GM12878 (cell line): ENCODE data around the gene N4BP2L2. TPM values are rescaled to one million over a fixed set of nuclear protein-coding genes. Genes with fewer than 3 reads are reported as not detected.

Experiments
- ESRRA ChIP-seq: IDR thresholded peaks from 2 replicates; pipeline ENCODE4 v1.6.1; 2012; ENCODE audit warnings: mild to moderate bottlenecking, low read length, improper control_type of control experiment
- EZH2 ChIP-seq: IDR thresholded peaks from 2 replicates; pipeline ENCODE4 v1.6.1; 2012; ENCODE audit warnings: low read depth, mild to moderate bottlenecking, control low read depth, inconsistent platforms, low read length, borderline replicate concordance; ENCODE audit not compliant: control insufficient read depth
- FOS ChIP-seq: IDR thresholded peaks from 3 replicates; pipeline ENCODE4 v1.6.1; 2011; ENCODE audit warnings: borderline replicate concordance; ENCODE audit not compliant: insufficient read length; ENCODE audit errors: extremely low read depth
- GATAD2B ChIP-seq: fragments of 450-650 bp; conservative IDR thresholded peaks from 2 replicates; pipeline ENCODE4 v1.6.1; 2017; ENCODE audit warnings: low read depth, mild to moderate bottlenecking, moderate library complexity
- IRF4 ChIP-seq: IDR thresholded peaks from 2 replicates; pipeline ENCODE4 v1.6.1; 2011; ENCODE audit warnings: low read depth, low read length
- KAT2A ChIP-seq: conservative IDR thresholded peaks from 2 replicates; pipeline ENCODE4 v1.6.1; 2011; ENCODE audit warnings: low read depth, low read length; ENCODE audit not compliant: control insufficient read depth
- MEF2A ChIP-seq: IDR thresholded peaks from 2 replicates; pipeline ENCODE4 v1.6.1; 2011; ENCODE audit warnings: low read depth, mild to moderate bottlenecking, low read length, moderate library complexity; ENCODE audit not compliant: insufficient read depth
- SKIL ChIP-seq: fragments of 450-650 bp; IDR thresholded peaks from 2 replicates; pipeline ENCODE4 v1.6.1; 2017; ENCODE audit warnings: mild to moderate bottlenecking, low read depth, inconsistent platforms; ENCODE audit not compliant: poor library complexity, severe bottlenecking
- SUPT20H ChIP-seq: IDR thresholded peaks from 2 replicates; pipeline ENCODE4 v1.6.1; 2011; ENCODE audit warnings: low read depth, mild to moderate bottlenecking, low read length, moderate library complexity, borderline replicate concordance; ENCODE audit not compliant: control insufficient read depth
- ZNF217 ChIP-seq: fragments of 450-650 bp; IDR thresholded peaks from 2 replicates; pipeline ENCODE4 v1.6.1; 2017; ENCODE audit warnings: antibody characterized with exemption, mild to moderate bottlenecking
- ZNF592 ChIP-seq: fragments of 450-650 bp; IDR thresholded peaks from 2 replicates; pipeline ENCODE4 v1.6.1; 2017; ENCODE audit warnings: mild to moderate bottlenecking, moderate library complexity
- polyA plus RNA-seq, 11 experiments: library from polyadenylated mRNA; depleted of rRNA in 4 of 11; unstranded in 6 of 11; stranded (reverse) in 5 of 11; fragments of >200 nt; fragmentation: Nextera tagmentation in 4 of 11; fragmentation: Illumina TruSeq in 1 of 11; extraction: Ambion mirVana in 4 of 11; extraction: Trizol in 1 of 11; gene quantifications; 1 replicate in 1 of 11; 2 replicates in 10 of 11; pipeline versions ENCODE4 v1.2.1 to v1.2.3, GENCODE V29; 2011 to 2016; ENCODE audit warnings: inconsistent platforms in 2 of 11, missing spikeins in 2 of 11, low read depth in 1 of 11
- total RNA-seq, 4 experiments: library from RNA; depleted of rRNA in 3 of 4; stranded (reverse); fragments of >200 nt in 3 of 4; fragmentation: Illumina TruSeq in 1 of 4; extraction: Trizol in 1 of 4; gene quantifications; 2 replicates each; pipeline versions ENCODE4 v1.2.1 to v1.2.3, GENCODE V29; 2013 to 2021
- TF ChIP-seq, protein P1 (sequence below), 3 experiments: IDR thresholded peaks in 2 of 3; conservative IDR thresholded peaks in 1 of 3; 2 replicates each; pipeline ENCODE4 v1.5.1; 2011; ENCODE audit warnings: low read depth in 3 of 3, low read length in 3 of 3, mild to moderate bottlenecking in 3 of 3, control low read depth in 2 of 3, moderate library complexity in 2 of 3, inconsistent platforms in 1 of 3, mixed read lengths in 1 of 3; ENCODE audit not compliant: control insufficient read depth in 2 of 3, insufficient read depth in 1 of 3; ENCODE audit errors: extremely low read depth in 1 of 3
- TF ChIP-seq, protein P2 (sequence below): fragments of 450-650 bp; IDR thresholded peaks from 2 replicates; pipeline ENCODE4 v1.6.1; 2017; ENCODE audit warnings: antibody characterized with exemption, mild to moderate bottlenecking, moderate library complexity
- TF ChIP-seq, protein P3 (sequence below): IDR thresholded peaks from 2 replicates; pipeline ENCODE4 v1.6.1; 2011; ENCODE audit warnings: low read depth, low read length, improper control_type of control experiment, borderline replicate concordance

Gene N4BP2L2
- total and polyA plus RNA-seq, 10 of the 15 experiments (the other 5 are each of a cell fraction or from before 2014, with no cell fraction given): 41.7 to 87.1 (median 61.2) TPM

GRCh38 chr13:32428581-32429432 is 109.8 kb downstream of the N4BP2L2 start (continued):
- TF ChIP-seq, protein P1, sequence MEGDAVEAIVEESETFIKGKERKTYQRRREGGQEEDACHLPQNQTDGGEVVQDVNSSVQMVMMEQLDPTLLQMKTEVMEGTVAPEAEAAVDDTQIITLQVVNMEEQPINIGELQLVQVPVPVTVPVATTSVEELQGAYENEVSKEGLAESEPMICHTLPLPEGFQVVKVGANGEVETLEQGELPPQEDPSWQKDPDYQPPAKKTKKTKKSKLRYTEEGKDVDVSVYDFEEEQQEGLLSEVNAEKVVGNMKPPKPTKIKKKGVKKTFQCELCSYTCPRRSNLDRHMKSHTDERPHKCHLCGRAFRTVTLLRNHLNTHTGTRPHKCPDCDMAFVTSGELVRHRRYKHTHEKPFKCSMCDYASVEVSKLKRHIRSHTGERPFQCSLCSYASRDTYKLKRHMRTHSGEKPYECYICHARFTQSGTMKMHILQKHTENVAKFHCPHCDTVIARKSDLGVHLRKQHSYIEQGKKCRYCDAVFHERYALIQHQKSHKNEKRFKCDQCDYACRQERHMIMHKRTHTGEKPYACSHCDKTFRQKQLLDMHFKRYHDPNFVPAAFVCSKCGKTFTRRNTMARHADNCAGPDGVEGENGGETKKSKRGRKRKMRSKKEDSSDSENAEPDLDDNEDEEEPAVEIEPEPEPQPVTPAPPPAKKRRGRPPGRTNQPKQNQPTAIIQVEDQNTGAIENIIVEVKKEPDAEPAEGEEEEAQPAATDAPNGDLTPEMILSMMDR (IDR thresholded peaks at IDR 0.05 in 2 of 3, conservative IDR thresholded peaks at IDR 0.05 in 1 of 3; ENCODE audit: control insufficient read depth in 2 of 3, extremely low read depth in 1 of 3, insufficient read depth in 1 of 3, low read depth in 3 of 3, low read length in 3 of 3): no peak
- TF ChIP-seq IRF4 (no peak), ESRRA (no peak), SKIL (peak; percentile 32), SUPT20H (no peak), GATAD2B (no peak), MEF2A (no peak), FOS (no peak), ZNF217 (no peak), EZH2 (no peak), ZNF592 (no peak), KAT2A (no peak)
- TF ChIP-seq, protein P2, sequence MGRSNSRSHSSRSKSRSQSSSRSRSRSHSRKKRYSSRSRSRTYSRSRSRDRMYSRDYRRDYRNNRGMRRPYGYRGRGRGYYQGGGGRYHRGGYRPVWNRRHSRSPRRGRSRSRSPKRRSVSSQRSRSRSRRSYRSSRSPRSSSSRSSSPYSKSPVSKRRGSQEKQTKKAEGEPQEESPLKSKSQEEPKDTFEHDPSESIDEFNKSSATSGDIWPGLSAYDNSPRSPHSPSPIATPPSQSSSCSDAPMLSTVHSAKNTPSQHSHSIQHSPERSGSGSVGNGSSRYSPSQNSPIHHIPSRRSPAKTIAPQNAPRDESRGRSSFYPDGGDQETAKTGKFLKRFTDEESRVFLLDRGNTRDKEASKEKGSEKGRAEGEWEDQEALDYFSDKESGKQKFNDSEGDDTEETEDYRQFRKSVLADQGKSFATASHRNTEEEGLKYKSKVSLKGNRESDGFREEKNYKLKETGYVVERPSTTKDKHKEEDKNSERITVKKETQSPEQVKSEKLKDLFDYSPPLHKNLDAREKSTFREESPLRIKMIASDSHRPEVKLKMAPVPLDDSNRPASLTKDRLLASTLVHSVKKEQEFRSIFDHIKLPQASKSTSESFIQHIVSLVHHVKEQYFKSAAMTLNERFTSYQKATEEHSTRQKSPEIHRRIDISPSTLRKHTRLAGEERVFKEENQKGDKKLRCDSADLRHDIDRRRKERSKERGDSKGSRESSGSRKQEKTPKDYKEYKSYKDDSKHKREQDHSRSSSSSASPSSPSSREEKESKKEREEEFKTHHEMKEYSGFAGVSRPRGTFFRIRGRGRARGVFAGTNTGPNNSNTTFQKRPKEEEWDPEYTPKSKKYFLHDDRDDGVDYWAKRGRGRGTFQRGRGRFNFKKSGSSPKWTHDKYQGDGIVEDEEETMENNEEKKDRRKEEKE: no peak
- TF ChIP-seq, protein P3, sequence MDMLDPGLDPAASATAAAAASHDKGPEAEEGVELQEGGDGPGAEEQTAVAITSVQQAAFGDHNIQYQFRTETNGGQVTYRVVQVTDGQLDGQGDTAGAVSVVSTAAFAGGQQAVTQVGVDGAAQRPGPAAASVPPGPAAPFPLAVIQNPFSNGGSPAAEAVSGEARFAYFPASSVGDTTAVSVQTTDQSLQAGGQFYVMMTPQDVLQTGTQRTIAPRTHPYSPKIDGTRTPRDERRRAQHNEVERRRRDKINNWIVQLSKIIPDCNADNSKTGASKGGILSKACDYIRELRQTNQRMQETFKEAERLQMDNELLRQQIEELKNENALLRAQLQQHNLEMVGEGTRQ: no peak
